Measurements from ENCODE around the gene HIVEP3.

HIVEP3 gene

DNA sequence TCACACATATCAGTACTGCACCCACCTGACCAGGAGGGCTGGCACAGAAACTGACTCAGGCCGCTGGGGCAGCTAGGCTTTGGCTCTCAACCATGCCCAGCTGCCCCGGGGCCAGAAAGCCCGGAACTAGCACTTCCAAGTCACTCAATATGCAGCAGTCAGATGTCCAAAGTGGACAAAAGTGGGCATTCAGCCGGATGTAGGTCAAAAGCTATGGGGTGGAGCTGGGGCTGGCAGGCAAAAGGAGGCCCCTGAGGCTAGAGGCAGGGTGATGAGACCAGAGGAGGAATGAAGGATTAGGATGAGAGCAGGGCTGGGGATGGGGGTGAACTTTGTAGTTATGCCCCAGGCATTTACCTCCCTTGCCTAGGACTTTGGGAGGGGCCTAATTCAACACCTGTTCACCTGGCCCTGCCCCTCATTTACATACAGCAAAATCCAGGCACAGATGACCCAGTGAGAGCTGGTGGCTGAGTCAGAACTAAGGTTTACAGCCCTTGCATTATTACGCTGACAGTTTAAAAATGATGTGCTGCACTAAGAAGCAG, 403.5 kb downstream of the HIVEP3 start:
- H3K4me1 ChIP-seq (ENCODE audit: insufficient read depth, low read length): peaks cover 9% of the 10 kb centered on the region
- no peaks in the 10 kb centered on the region for H3K9me3 ChIP-seq (ENCODE audit: control insufficient read depth, insufficient read depth, low read length)
- no peak overlapping the region for H3K9ac ChIP-seq (ENCODE audit: low read depth, low read length)
- H3K36me3 ChIP-seq (ENCODE audit: insufficient read depth, low read length): no peaks in the 10 kb centered on the region

- H3K9ac ChIP-seq (ENCODE audit: low read depth, low read length): no peak overlapping the region
- H3K36me3 ChIP-seq (ENCODE audit: insufficient read depth, low read length): no peaks in the 10 kb centered on the region
- no peaks in the 10 kb centered on the region for H3K9me3 ChIP-seq (ENCODE audit: control insufficient read depth, insufficient read depth, low read length)
- peaks cover 9% of the 10 kb centered on the region for H3K4me1 ChIP-seq (ENCODE audit: insufficient read depth, low read length)
Observed at GRCh38 chr1:41514381-41514780, 404.3 kb downstream of the HIVEP3 start.

DNA sequence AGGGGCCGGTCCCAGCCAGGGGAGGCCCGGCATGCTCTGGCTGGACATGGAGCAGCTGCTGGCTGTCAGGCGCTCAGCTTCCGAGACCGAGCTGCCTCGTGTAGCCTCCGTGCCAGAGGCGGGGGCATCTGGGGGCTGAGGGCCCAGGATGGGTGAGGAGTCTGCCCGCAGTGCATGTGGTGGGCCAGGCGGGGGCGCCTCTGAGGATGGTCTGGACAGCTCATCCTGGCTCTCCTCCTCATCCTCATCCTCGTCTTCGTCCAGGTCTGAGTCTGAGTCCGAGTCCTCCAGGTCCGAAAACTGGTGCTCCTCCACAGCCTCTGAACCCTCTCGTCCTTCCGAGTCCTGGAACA, 405.4 kb downstream of the HIVEP3 start:
- Histone ChIP-seq H3K9me3 (ENCODE audit: control insufficient read depth, insufficient read depth, low read length) (no peaks in the 10 kb centered on the region), H3K4me1 (ENCODE audit: insufficient read depth, low read length) (peaks cover 9% of the 10 kb centered on the region), H3K36me3 (ENCODE audit: insufficient read depth, low read length) (no peaks in the 10 kb centered on the region), H3K9ac (ENCODE audit: low read depth, low read length) (no peak overlapping the region)

- no peak overlapping the region for H3K9ac ChIP-seq (ENCODE audit: low read depth, low read length)
- no peaks in the 10 kb centered on the region for H3K36me3 ChIP-seq (ENCODE audit: insufficient read depth, low read length)
- peaks cover 9% of the 10 kb centered on the region for H3K4me1 ChIP-seq (ENCODE audit: insufficient read depth, low read length)
- no peaks in the 10 kb centered on the region for H3K9me3 ChIP-seq (ENCODE audit: control insufficient read depth, insufficient read depth, low read length)
Observed at GRCh38 chr1:41512701-41513382, 405.9 kb downstream of the HIVEP3 start.

GRCh38 chr1:41511239-41511540, 407.5 kb downstream of the HIVEP3 start:
- H3K9me3 ChIP-seq (ENCODE audit: control insufficient read depth, insufficient read depth, low read length): no peaks in the 10 kb centered on the region
- no peak overlapping the region for H3K9ac ChIP-seq (ENCODE audit: low read depth, low read length)
- H3K4me1 ChIP-seq (ENCODE audit: insufficient read depth, low read length): peaks cover 15% of the 10 kb centered on the region
- no peaks in the 10 kb centered on the region for H3K36me3 ChIP-seq (ENCODE audit: insufficient read depth, low read length)

- Histone ChIP-seq H3K9ac (ENCODE audit: low read depth, low read length) (no peak overlapping the region), H3K9me3 (ENCODE audit: control insufficient read depth, insufficient read depth, low read length) (no peaks in the 10 kb centered on the region), H3K4me1 (ENCODE audit: insufficient read depth, low read length) (peaks cover 12% of the 10 kb centered on the region), H3K36me3 (ENCODE audit: insufficient read depth, low read length) (no peaks in the 10 kb centered on the region)
Observed at GRCh38 chr1:41510531-41511238, 408.0 kb downstream of the HIVEP3 start.

- H3K4me1 ChIP-seq (ENCODE audit: insufficient read depth, low read length): peaks cover 6% of the 10 kb centered on the region; the same call in 1 of the 2 replicates
- H3K36me3 ChIP-seq (ENCODE audit: insufficient read depth, low read length): no peaks in the 10 kb centered on the region
- no peak overlapping the region for H3K9ac ChIP-seq (ENCODE audit: low read depth, low read length)
- no peaks in the 10 kb centered on the region for H3K9me3 ChIP-seq (ENCODE audit: control insufficient read depth, insufficient read depth, low read length)
Observed at GRCh38 chr1:41509270-41509671, 409.5 kb downstream of the HIVEP3 start.

- Histone ChIP-seq H3K9ac (ENCODE audit: low read depth, low read length) (no peak overlapping the region), H3K4me1 (ENCODE audit: insufficient read depth, low read length) (peaks cover 14% of the 10 kb centered on the region)
Observed at GRCh38 chr1:41508290-41508689, 410.4 kb downstream of the HIVEP3 start.

GRCh38 chr1:41507836-41508235, 410.9 kb downstream of the HIVEP3 start:
- Histone ChIP-seq H3K4me1 (ENCODE audit: insufficient read depth, low read length) (peaks cover 14% of the 10 kb centered on the region), H3K9ac (ENCODE audit: low read depth, low read length) (no peak overlapping the region), H3K9me3 (ENCODE audit: control insufficient read depth, insufficient read depth, low read length) (no peaks in the 10 kb centered on the region), H3K36me3 (ENCODE audit: insufficient read depth, low read length) (no peaks in the 10 kb centered on the region)

More at GRCh38 chr1:41508290-41508689, 410.4 kb downstream of the HIVEP3 start:
- Histone ChIP-seq H3K36me3 (ENCODE audit: insufficient read depth, low read length) (no peaks in the 10 kb centered on the region), H3K9me3 (ENCODE audit: control insufficient read depth, insufficient read depth, low read length) (no peaks in the 10 kb centered on the region)

DNA sequence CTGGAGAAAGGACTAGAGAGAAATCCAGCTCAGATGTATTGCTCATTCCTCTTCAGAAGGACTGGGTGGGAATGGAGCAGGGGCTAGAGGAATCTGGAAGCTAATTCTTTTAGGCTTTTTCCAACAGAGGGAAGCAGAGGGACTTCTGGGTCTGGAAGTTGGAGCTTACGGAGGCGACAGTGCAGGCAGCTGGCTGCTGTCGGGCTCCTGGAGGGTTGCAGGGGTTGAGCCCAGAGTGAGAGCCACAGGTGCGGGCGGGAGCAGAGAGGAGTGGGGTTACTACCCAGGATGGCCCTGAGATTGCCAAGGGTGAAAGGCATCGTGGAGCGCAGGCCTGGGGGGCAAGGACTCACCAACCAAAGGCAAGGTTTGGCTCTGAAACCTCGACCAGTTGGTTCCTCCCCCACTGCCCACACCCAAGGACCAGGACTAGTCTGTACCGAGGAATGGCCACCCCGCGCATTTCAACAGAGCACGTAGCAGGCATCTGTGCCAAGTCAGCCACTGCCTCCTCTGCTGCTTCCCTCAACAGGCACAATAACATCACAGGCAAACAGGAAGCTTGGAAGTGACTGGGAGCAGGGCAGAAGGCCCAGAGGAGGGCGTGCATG, 411.5 kb downstream of the HIVEP3 start:
- Histone ChIP-seq H3K36me3 (ENCODE audit: insufficient read depth, low read length) (no peaks in the 10 kb centered on the region), H3K4me1 (ENCODE audit: insufficient read depth, low read length) (peaks cover 14% of the 10 kb centered on the region), H3K9me3 (ENCODE audit: control insufficient read depth, insufficient read depth, low read length) (no peaks in the 10 kb centered on the region), H3K9ac (ENCODE audit: low read depth, low read length) (no peak overlapping the region)

GRCh38 chr1:41504114-41505035, 414.3 kb downstream of the HIVEP3 start:
- peaks cover 14% of the 10 kb centered on the region for H3K4me1 ChIP-seq (ENCODE audit: insufficient read depth, low read length)

DNA sequence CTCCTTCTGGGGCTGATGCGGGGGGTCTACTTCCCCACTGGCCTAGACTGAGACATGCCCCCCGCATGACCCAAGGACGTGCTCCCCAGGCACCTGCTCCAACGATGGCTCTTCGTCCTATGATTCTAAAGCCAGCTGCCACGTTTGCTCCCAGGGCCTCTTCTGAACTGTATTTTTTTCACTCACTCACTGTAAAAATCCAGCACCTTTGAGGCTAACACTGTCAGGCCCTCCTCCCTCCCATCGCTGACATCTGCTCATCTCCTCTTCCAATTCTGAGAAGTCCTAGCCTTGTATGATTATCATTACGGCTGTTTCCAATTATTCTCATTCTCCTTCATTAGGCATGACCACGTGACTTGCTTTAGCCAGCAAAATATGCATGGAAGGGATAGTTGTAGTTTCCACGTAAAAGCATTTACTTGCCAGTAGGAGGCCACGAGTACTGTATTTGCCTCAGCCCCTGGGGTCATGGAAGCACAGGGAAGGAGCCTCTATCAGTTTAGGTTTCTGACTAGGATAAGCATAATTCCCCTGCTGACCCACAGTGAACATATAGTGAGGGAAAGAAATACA, 415.1 kb downstream of the HIVEP3 start:
- Histone ChIP-seq H3K9me3 (ENCODE audit: control insufficient read depth, insufficient read depth, low read length) (no peaks in the 10 kb centered on the region), H3K9ac (ENCODE audit: low read depth, low read length) (no peak overlapping the region), H3K4me1 (ENCODE audit: insufficient read depth, low read length) (peaks cover 14% of the 10 kb centered on the region), H3K36me3 (ENCODE audit: insufficient read depth, low read length) (no peaks in the 10 kb centered on the region)

More at GRCh38 chr1:41504114-41505035, 414.3 kb downstream of the HIVEP3 start:
- no peaks in the 10 kb centered on the region for H3K9me3 ChIP-seq (ENCODE audit: control insufficient read depth, insufficient read depth, low read length)
- no peaks in the 10 kb centered on the region for H3K36me3 ChIP-seq (ENCODE audit: insufficient read depth, low read length)
- H3K9ac ChIP-seq (ENCODE audit: low read depth, low read length): no peak overlapping the region

- H3K9ac ChIP-seq (ENCODE audit: low read depth, low read length): no peak overlapping the region
- no peaks in the 10 kb centered on the region for H3K36me3 ChIP-seq (ENCODE audit: insufficient read depth, low read length)
- H3K9me3 ChIP-seq (ENCODE audit: control insufficient read depth, insufficient read depth, low read length): no peaks in the 10 kb centered on the region
- peaks cover 17% of the 10 kb centered on the region for H3K4me1 ChIP-seq (ENCODE audit: insufficient read depth, low read length)
Observed at GRCh38 chr1:41502912-41503311, 415.8 kb downstream of the HIVEP3 start.

GRCh38 chr1:41501581-41501980, 417.1 kb downstream of the HIVEP3 start:
- H3K9ac ChIP-seq (ENCODE audit: low read depth, low read length): no peak overlapping the region
- H3K4me1 ChIP-seq (ENCODE audit: insufficient read depth, low read length): peaks cover 24% of the 10 kb centered on the region
- no peaks in the 10 kb centered on the region for H3K36me3 ChIP-seq (ENCODE audit: insufficient read depth, low read length)
- no peaks in the 10 kb centered on the region for H3K9me3 ChIP-seq (ENCODE audit: control insufficient read depth, insufficient read depth, low read length)
